ENCODE measurements around the gene CHD1. TPM values are rescaled to one million over a fixed set of nuclear protein-coding genes. Genes with fewer than 3 reads are reported as not detected.

The CHD1 gene
- total and polyA plus RNA-seq, 9 of the 15 experiments (the other 6 are each of a cell fraction or from before 2014, with no cell fraction given) = 27.3 to 133 (median 58.7) TPM

GRCh38 chr5:98928873-98929709, at the start of gene CHD1 (continued):
- TF ChIP-seq E2F5 (CRISPR knock-in tag; IDR thresholded peaks at IDR 0.05) (0 out of 2 replicates have a peak, but pooled peaks have one; percentile 76), ZNF253 (CRISPR knock-in tag; conservative IDR thresholded peaks at IDR 0.05) (no peak), BRF2 (IDR thresholded peaks at IDR 0.05; ENCODE audit: borderline replicate concordance, insufficient read depth, insufficient read length) (no peak), TRIM24 (IDR thresholded peaks at IDR 0.05) (peak; percentile 46 to 77; a peak in 3 of 4 replicates), ARNT (IDR thresholded peaks at IDR 0.05) (no peak), CC2D1A (IDR thresholded peaks at IDR 0.05) (peak; percentile 78; the same call in 1 of the 2 replicates), DEAF1 (CRISPR knock-in tag; IDR thresholded peaks at IDR 0.05) (no peak), ZNF384 (IDR thresholded peaks at IDR 0.05; ENCODE audit: low read depth, low read length) (no peak), ZNF347 (CRISPR knock-in tag; IDR thresholded peaks at IDR 0.05; ENCODE audit: low read depth) (no peak), CBFA2T3 (IDR thresholded peaks at IDR 0.05) (peak; percentile 22; the same call in 1 of the 2 replicates)
- TF ChIP-seq, protein P1, sequence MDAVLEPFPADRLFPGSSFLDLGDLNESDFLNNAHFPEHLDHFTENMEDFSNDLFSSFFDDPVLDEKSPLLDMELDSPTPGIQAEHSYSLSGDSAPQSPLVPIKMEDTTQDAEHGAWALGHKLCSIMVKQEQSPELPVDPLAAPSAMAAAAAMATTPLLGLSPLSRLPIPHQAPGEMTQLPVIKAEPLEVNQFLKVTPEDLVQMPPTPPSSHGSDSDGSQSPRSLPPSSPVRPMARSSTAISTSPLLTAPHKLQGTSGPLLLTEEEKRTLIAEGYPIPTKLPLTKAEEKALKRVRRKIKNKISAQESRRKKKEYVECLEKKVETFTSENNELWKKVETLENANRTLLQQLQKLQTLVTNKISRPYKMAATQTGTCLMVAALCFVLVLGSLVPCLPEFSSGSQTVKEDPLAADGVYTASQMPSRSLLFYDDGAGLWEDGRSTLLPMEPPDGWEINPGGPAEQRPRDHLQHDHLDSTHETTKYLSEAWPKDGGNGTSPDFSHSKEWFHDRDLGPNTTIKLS (IDR thresholded peaks at IDR 0.05; ENCODE audit: borderline replicate concordance, low read depth) = peak; percentile 71
- TF ChIP-seq, protein P2, sequence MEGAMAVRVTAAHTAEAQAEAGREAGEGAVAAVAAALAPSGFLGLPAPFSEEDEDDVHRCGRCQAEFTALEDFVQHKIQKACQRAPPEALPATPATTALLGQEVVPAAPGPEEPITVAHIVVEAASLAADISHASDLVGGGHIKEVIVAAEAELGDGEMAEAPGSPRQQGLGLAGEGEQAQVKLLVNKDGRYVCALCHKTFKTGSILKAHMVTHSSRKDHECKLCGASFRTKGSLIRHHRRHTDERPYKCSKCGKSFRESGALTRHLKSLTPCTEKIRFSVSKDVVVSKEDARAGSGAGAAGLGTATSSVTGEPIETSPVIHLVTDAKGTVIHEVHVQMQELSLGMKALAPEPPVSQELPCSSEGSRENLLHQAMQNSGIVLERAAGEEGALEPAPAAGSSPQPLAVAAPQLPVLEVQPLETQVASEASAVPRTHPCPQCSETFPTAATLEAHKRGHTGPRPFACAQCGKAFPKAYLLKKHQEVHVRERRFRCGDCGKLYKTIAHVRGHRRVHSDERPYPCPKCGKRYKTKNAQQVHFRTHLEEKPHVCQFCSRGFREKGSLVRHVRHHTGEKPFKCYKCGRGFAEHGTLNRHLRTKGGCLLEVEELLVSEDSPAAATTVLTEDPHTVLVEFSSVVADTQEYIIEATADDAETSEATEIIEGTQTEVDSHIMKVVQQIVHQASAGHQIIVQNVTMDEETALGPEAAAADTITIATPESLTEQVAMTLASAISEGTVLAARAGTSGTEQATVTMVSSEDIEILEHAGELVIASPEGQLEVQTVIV (CRISPR knock-in tag; IDR thresholded peaks at IDR 0.05; ENCODE audit: borderline replicate concordance) = no peak
- TF ChIP-seq, protein P3, sequence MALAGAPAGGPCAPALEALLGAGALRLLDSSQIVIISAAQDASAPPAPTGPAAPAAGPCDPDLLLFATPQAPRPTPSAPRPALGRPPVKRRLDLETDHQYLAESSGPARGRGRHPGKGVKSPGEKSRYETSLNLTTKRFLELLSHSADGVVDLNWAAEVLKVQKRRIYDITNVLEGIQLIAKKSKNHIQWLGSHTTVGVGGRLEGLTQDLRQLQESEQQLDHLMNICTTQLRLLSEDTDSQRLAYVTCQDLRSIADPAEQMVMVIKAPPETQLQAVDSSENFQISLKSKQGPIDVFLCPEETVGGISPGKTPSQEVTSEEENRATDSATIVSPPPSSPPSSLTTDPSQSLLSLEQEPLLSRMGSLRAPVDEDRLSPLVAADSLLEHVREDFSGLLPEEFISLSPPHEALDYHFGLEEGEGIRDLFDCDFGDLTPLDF (CRISPR knock-in tag; IDR thresholded peaks at IDR 0.05) = no peak
